Suprapubic skin (tissue), 4 donors: Measurements from ENCODE around the gene TBC1D22A. TPM values are rescaled to one million over a fixed set of nuclear protein-coding genes. Genes with fewer than 3 reads are reported as not detected.

ENCODE experiments used
- DNase-seq, 2 donors: peaks; one replicate each; pipeline ENCODE4 v3.0.0-alpha.2; 2019; ENCODE audit warnings: low spot score in 2 of 2
- H3K27ac ChIP-seq: fragments of 200-600 bp; sonication (generic); one replicate; pipeline ENCODE4 v1.5.1; 2019
- H3K27me3 ChIP-seq: fragments of 200-600 bp; sonication (generic); one replicate; pipeline ENCODE4 v1.5.1; 2019
- H3K36me3 ChIP-seq: fragments of 200-600 bp; sonication (generic); one replicate; pipeline ENCODE4 v1.5.1; 2019
- H3K4me1 ChIP-seq: fragments of 200-600 bp; sonication (generic); one replicate; pipeline ENCODE4 v1.5.1; 2019
- H3K4me3 ChIP-seq: fragments of 200-600 bp; sonication (generic); one replicate; pipeline ENCODE4 v1.5.1; 2019; ENCODE audit warnings: mild to moderate bottlenecking
- H3K9me3 ChIP-seq: fragments of 200-600 bp; sonication (generic); one replicate; pipeline ENCODE4 v1.5.1; 2019
- EP300 ChIP-seq: sonication (generic); formaldehyde crosslinking; IDR thresholded peaks from one replicate; pipeline ENCODE4 v1.6.1; 2017; ENCODE audit warnings: antibody characterized with exemption
- POLR2A ChIP-seq, 2 donors: fragments of 450-650 bp; IDR thresholded peaks; one replicate each; pipeline ENCODE4 v1.6.1; 2017; ENCODE audit warnings: antibody characterized with exemption in 2 of 2, mild to moderate bottlenecking in 2 of 2, moderate library complexity in 2 of 2
- POLR2AphosphoS5 ChIP-seq, 3 donors: sonication (generic); formaldehyde crosslinking; IDR thresholded peaks; one replicate each; pipeline ENCODE4 v1.6.1; 2017; ENCODE audit warnings: antibody characterized with exemption in 3 of 3
- WGBS: methylation state at CpG from one replicate; pipeline ENCODE4 v1.1.5; 2018; 5-methylcytosine and 5-hydroxymethylcytosine counted together
- total RNA-seq, 4 donors: library from RNA; depleted of rRNA; stranded (reverse); fragments of >200 nt; gene quantifications; one replicate each; pipeline ENCODE4 v1.1.0, GENCODE V29; 2016
- TF ChIP-seq, protein P1 (sequence below), 2 donors: fragments of 200-600 bp in 1 of 2; fragments of 450-650 bp in 1 of 2; sonication (generic) in 1 of 2; IDR thresholded peaks; one replicate each; pipeline ENCODE4 v1.5.1; 2016 to 2019; ENCODE audit warnings: antibody characterized with exemption in 2 of 2, mild to moderate bottlenecking in 1 of 2, moderate library complexity in 1 of 2

Gene TBC1D22A
- total RNA-seq, 4 donors from 2014 or later, result 24.8 to 43.2 (median 35.4) TPM

DNA sequence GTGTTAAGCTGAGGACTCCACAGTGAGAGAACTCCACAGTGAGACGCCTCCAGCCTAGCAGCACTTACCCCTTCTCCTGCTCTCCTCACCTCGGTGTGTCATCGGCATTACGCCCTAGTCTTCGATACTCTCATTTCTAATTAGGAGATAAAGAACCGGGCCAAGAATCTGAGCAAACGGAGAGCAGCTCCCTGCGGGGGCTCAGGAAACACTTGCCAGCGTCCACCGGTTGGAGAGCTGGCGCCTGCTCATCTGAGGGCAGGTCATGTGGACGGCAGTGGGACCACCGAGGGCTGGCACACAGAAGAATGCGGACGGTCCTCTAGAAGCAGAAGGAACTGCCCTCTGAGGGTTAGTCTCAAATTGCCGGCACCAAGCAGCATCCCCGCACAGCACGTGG is 37.4 kb upstream of the TBC1D22A start:
- Histone ChIP-seq H3K4me1 (peaks cover 33% of the 10 kb centered on the region), H3K9me3 (no peaks in the 10 kb centered on the region), H3K4me3 (no peak overlapping the region), H3K36me3 (peaks cover 7% of the 10 kb centered on the region), H3K27me3 (no peaks in the 10 kb centered on the region), H3K27ac (no peak overlapping the region)
- DNase-seq, result no peak
- TF ChIP-seq POLR2A (IDR thresholded peaks at IDR 0.05), result no peak
- TF ChIP-seq, protein P1, sequence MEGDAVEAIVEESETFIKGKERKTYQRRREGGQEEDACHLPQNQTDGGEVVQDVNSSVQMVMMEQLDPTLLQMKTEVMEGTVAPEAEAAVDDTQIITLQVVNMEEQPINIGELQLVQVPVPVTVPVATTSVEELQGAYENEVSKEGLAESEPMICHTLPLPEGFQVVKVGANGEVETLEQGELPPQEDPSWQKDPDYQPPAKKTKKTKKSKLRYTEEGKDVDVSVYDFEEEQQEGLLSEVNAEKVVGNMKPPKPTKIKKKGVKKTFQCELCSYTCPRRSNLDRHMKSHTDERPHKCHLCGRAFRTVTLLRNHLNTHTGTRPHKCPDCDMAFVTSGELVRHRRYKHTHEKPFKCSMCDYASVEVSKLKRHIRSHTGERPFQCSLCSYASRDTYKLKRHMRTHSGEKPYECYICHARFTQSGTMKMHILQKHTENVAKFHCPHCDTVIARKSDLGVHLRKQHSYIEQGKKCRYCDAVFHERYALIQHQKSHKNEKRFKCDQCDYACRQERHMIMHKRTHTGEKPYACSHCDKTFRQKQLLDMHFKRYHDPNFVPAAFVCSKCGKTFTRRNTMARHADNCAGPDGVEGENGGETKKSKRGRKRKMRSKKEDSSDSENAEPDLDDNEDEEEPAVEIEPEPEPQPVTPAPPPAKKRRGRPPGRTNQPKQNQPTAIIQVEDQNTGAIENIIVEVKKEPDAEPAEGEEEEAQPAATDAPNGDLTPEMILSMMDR (IDR thresholded peaks at IDR 0.05), result no peak
- WGBS, result 85% methylated on average over 18 of the region's 18 CpGs

DNA sequence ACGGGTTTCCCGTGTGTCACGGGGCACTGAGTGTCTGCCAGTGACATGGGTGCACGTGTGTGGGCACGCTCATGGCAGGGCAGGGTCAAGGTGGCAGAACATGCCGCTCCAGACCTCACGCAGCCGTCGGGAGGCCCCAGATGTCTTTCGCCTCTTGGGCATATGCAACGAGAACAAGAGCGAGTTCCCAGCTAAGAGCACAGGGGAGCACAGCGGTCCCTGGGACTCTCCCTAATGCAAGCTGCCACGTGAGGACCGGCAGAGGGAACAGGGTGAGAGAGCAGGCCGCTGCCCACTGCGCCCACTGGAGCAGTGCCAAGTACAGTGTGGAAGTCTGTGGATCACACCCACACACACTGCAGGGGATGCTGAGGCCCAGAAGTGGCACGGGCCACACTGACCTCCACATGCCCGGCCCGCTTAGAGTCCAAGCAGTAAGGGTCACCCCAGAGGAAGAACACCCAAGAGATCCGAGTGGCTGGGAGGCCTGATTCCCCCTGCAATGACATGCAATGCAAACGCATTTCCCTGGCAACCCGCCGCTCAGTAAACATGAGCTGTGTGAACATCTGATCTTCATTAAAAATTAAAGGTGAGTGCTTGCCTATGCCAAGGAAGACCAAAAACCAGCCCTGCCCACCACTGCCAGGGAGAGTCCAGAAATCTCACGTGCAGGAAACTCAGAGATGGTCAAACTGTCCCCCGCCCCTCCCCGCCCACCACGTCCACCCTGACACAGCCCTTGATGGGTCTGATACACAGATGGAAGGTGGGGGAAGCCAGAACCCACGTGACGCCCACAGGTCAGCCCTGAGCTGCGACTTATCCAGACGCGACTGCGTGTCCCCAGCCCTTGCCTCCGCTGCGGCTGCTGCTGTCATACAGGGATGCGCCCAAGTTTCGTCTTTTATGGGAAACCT is 36.1 kb upstream of the TBC1D22A start:
- H3K4me3 ChIP-seq, result no peak overlapping the region
- H3K27me3 ChIP-seq, result no peaks in the 10 kb centered on the region
- no peak overlapping the region for H3K27ac ChIP-seq
- no peaks in the 10 kb centered on the region for H3K9me3 ChIP-seq
- DNase-seq, result no peak
- peaks cover 3% of the 10 kb centered on the region for H3K36me3 ChIP-seq
- peaks cover 40% of the 10 kb centered on the region for H3K4me1 ChIP-seq
- TF ChIP-seq POLR2A (IDR thresholded peaks at IDR 0.05) (no peak), EP300 (no peak)
- 79% methylated on average over 18 of the region's 38 CpGs for WGBS

DNA sequence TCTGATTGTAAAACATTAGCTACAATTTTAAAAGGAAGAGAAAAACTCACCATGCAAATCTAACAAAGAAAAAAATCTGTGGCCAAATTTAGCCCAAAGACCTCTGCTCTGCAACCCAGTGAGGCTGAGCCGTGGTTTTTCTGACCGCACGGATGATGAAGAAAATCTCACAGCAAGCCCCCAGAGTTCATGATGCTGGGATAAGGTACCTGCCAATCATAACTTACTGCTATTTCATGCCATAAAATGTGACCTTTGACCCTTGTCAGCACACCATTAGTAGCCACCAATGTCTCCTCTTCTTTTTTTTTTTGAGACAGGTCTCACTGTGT is 35.5 kb upstream of the TBC1D22A start:
- no peak for TF ChIP-seq POLR2AphosphoS5 (IDR thresholded peaks at IDR 0.05)
- peaks cover 7% of the 10 kb centered on the region for H3K36me3 ChIP-seq
- peaks cover 41% of the 10 kb centered on the region for H3K4me1 ChIP-seq

DNA sequence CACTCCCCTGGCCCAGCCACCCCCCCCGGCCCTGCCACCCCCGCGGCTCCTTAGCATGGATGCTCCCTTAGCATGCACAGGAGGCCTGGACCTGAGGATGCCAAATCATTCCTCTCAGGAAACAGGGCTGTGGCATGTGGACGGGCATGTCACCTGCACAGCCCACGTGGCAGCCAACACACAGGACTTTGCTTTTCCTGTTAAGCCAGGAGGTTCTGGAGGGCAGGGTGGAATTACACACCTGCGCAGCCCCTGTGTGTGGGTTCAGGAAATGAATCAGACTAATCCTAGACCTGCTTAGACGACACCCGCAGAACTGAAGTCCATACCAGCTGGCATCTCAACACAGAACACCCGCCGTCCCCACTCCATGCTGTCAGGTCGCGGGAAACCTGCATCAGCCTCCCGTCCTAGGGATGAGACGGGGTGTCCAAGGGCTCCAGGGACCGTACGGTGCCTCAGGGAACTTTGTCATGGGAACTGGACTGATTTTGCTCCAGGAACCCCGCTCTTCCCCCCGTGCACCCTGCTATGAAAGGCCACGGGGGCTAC is 34.6 kb upstream of the TBC1D22A start:
- peaks cover 40% of the 10 kb centered on the region for H3K4me1 ChIP-seq
- no peak overlapping the region for H3K4me3 ChIP-seq
- H3K9me3 ChIP-seq, result no peaks in the 10 kb centered on the region
- no peaks in the 10 kb centered on the region for H3K27me3 ChIP-seq
- DNase-seq, result no peak
- no peak overlapping the region for H3K27ac ChIP-seq
- peaks cover 8% of the 10 kb centered on the region for H3K36me3 ChIP-seq
- no peak for TF ChIP-seq POLR2AphosphoS5 (IDR thresholded peaks at IDR 0.05)
- TF ChIP-seq, protein P1 (IDR thresholded peaks at IDR 0.05), result no peak
- TF ChIP-seq POLR2A (IDR thresholded peaks at IDR 0.05), result no peak
- WGBS, result 81% methylated on average over 6 of the region's 19 CpGs

More for the DNA sequence above, 35.5 kb upstream of the TBC1D22A start:
- WGBS, result 99% methylated on average over 3 of the region's 3 CpGs
- DNase-seq, result no peak
- no peaks in the 10 kb centered on the region for H3K9me3 ChIP-seq
- no peak overlapping the region for H3K4me3 ChIP-seq
- H3K27ac ChIP-seq, result no peak overlapping the region
- H3K27me3 ChIP-seq, result no peaks in the 10 kb centered on the region

DNA sequence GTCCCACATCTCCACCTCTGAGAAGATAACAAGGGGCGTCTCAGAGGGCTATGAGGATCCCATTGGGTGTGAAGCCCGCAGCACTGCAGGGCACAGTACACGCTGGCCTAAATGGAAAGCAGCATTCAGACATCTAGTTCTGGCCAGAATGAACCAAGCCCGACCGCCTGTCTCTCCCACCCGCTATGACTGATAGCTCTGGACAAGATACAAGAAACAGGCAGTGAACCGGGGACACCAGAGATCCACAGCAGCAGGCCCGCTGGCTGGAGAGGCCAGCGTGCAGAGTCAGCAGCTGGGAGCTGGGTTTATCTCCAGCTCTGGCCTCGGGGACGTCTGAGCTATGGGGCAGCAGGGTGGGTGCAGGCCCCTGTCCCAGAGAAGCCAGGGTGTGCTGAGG is 34.0 kb upstream of the TBC1D22A start:
- peaks cover 8% of the 10 kb centered on the region for H3K36me3 ChIP-seq
- TF ChIP-seq POLR2A (IDR thresholded peaks at IDR 0.05) (no peak), EP300 (no peak)

DNA sequence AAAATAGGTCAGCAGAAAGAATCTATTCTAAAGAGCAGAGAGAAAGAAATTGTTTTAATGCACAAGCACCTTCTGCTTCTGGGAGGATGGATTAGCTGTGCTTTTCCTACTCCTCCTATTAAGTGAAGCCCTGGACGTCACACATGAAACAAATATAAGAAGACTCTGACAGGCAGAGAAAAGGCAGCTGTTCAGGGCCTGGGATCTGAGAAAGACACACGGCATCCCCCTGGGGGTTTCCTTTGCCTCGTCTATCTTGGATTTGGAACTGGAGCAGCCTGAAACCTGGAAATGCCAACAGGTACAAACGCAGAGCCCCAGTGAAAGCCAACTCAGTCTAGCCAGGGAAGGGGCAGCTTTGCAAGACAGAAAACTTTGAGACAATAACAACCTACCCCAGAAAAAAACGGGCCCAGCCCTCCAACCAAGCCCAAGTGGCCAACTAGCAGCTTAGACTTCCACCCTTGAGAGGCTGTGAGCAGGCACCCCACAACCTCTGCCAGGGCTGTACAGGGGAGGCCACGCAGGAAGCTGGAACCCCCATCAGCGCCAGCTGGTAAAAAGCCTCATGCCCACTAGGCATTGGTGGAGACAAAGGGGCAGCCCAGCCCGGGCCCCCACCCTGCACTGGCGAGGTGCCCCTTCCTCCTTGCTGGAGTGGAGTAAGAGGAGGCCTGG is 31.7 kb upstream of the TBC1D22A start:
- H3K27me3 ChIP-seq, result no peaks in the 10 kb centered on the region
- no peaks in the 10 kb centered on the region for H3K9me3 ChIP-seq
- peaks cover 8% of the 10 kb centered on the region for H3K36me3 ChIP-seq
- TF ChIP-seq, protein P1 (IDR thresholded peaks at IDR 0.05), result no peak
- TF ChIP-seq POLR2AphosphoS5 (IDR thresholded peaks at IDR 0.05) (no peak), EP300 (no peak), POLR2A (IDR thresholded peaks at IDR 0.05) (no peak)
- H3K4me3 ChIP-seq, result no peak overlapping the region
- DNase-seq, result no peak
- peak overlapping the region; percentile 55 for H3K27ac ChIP-seq
- peaks cover 59% of the 10 kb centered on the region for H3K4me1 ChIP-seq
- 31% methylated on average over 7 of the region's 9 CpGs for WGBS

More for the DNA sequence above, 34.0 kb upstream of the TBC1D22A start:
- no peak for DNase-seq
- no peaks in the 10 kb centered on the region for H3K9me3 ChIP-seq
- H3K4me3 ChIP-seq, result no peak overlapping the region
- H3K27me3 ChIP-seq, result no peaks in the 10 kb centered on the region
- H3K27ac ChIP-seq, result no peak overlapping the region
- 85% methylated on average over 8 of the region's 11 CpGs for WGBS
- H3K4me1 ChIP-seq, result peaks cover 40% of the 10 kb centered on the region
